GM13976 (cell line): Measurements from ENCODE around the gene OCA2.

Source experiments
- DNase-seq: peaks from one replicate; pipeline ENCODE4 v3.0.0; 2012; ENCODE audit warnings: low spot score
- in situ Hi-C: fragments of 300-500 bp; cut with MboI; formaldehyde crosslinking; loops from one replicate; pipeline ENCODE4 v1.12.0; 2022; ENCODE audit warnings: low sequenced_read_pairs, mixed read lengths, inconsistent platforms; ENCODE audit not compliant: unreplicated experiment
- TF ChIP-seq, protein P1 (sequence below): IDR thresholded peaks from 2 replicates; pipeline ENCODE4 v1.5.1; 2012; ENCODE audit warnings: borderline replicate concordance, mild to moderate bottlenecking; ENCODE audit not compliant: insufficient read depth; ENCODE audit errors: extremely low read depth, missing control alignments, control extremely low read depth

The OCA2 gene

DNA sequence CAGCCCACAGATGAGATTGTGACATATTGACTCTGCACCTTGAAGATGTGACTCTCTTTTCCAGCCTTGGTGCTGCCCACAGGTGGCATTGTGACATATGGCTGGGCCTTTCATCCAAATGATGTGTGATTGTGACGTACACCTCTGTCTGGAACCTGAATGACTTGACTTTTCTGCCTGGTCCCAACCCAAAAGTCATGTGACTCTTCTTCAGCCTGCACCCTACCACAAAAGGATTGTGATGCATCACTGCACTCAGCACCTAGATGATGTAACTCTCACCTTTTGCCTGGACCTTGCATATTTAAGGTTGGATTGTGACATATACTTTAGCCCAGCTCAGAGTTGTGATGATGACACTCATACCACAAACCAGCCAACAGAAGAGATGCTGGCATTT lies 204.5 kb downstream of the OCA2 start:
- TF ChIP-seq, protein P1, sequence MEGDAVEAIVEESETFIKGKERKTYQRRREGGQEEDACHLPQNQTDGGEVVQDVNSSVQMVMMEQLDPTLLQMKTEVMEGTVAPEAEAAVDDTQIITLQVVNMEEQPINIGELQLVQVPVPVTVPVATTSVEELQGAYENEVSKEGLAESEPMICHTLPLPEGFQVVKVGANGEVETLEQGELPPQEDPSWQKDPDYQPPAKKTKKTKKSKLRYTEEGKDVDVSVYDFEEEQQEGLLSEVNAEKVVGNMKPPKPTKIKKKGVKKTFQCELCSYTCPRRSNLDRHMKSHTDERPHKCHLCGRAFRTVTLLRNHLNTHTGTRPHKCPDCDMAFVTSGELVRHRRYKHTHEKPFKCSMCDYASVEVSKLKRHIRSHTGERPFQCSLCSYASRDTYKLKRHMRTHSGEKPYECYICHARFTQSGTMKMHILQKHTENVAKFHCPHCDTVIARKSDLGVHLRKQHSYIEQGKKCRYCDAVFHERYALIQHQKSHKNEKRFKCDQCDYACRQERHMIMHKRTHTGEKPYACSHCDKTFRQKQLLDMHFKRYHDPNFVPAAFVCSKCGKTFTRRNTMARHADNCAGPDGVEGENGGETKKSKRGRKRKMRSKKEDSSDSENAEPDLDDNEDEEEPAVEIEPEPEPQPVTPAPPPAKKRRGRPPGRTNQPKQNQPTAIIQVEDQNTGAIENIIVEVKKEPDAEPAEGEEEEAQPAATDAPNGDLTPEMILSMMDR = no peak
- in situ Hi-C loops = no loop called here
- no peak for DNase-seq

DNA sequence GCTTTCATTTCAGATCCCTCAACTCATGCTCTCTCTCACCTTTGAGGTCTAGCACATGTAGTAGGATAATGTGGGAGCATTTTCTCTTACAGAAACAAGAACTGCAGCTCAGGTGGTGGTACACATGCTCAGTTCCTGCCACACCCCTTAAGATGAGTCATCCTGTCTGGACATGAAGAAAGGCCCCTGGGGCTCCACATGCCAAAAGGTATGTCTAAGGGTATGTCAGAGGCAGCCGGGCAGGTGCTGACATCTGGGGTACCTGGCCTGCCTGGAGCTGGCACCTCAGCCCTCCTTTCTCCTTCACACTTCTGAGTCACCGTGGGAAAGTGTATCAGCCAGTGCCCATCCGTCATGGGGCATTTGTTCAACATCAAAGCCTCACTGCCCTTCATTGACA lies 209.9 kb downstream of the OCA2 start:
- DNase-seq = no peak
- TF ChIP-seq, protein P1 = no peak
- in situ Hi-C loops = no loop called here

DNA sequence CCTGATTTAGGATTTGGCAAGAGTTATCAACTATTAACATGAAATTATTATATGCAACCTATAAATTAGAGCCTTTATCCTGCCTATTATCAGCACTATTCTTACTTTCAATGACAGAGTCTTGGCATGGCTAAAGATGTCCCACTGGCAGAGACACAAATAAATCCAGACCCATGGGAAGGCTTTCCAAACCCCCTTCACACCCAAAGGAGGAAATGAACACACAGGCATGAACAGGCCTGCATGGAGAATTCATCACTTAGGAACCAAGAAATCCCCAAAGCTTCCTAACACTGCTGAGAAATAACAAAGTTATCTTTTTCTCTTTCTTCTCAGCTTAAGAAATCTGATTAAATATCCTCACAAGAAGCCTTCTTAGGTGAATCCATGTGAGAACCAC lies 213.9 kb downstream of the OCA2 start:
- in situ Hi-C loops = no loop called here
- TF ChIP-seq, protein P1 = no peak
- no peak for DNase-seq

DNA sequence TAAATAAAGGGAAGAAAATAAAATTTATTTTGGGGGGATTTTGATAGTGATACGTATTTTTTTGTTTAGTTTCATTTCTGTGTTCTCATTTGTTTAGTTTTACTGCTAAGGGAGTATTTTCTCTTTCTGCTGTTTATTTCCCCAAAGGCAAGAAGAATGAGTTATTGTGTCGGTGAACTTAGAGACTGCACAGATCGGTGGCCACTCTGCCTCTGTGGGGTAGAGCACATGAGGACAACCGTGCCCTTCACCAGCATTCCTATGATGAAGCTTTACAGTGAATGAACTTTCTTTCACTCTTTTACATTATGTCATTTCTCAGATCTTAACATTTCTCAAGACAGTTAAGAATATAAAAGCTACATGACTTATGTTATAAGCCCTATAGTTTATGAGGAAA lies 214.4 kb downstream of the OCA2 start:
- in situ Hi-C loops = no loop called here
- TF ChIP-seq, protein P1 = no peak
- DNase-seq = no peak

DNA sequence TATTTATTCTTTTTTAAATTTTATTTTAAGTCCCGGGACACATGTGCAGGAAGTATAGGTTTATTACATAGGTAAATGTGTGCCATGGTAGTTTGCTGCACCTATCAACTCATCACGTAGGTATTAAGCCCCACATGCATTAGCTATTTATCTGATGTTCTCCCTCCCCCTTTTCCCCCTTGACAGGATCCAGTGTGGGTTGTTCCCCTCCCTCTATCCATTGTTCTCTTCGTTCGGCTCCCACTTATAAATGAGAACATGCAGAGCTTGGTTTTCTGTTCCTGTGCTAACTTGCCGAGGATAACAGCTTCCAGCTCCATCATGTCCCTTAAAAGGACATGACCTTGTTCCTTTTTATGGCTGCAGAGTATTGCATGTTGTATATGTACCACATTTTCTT lies 220.3 kb downstream of the OCA2 start:
- in situ Hi-C loops = no loop called here
- no peak for DNase-seq
- TF ChIP-seq, protein P1 = no peak

DNA sequence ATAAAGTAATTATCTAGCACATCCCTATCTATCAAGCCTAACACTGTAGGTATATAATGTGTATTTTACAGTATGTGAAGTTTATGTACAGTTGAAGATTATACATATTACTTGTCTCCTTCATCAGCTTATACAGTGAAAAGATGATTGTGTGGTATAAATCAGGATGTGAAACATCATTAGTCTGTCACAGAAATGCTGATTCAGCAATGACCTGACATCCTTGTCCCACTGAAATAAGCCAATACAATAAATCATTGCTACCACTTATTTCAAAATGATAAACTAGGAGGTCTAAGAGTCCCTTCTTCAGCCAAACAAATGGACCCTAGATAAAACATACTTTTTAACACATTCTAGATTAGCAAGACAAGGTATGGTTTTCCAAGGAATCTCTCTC lies 225.3 kb downstream of the OCA2 start:
- DNase-seq = no peak
- TF ChIP-seq, protein P1 = no peak
- in situ Hi-C loops = no loop called here

DNA sequence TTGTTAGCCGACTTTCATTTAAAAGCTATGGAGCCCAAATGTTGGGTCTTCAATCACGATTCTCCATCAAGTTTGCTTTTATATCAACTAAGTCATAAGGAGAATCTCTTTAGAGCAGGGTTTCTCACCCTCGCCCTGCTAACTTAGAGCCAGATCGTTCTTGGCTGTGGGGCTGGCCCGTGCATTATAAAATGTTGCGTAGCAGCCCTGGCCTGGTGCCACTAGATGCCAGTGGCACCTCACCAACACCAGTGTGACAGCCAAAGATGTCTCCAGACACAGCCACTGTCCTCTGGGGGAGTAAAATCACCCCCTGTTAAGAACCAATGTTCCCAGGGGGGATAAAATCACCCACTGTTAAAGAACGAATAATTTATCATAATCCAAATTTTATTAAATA lies 226.1 kb downstream of the OCA2 start:
- DNase-seq = no peak
- TF ChIP-seq, protein P1 = no peak
- in situ Hi-C loops = no loop called here
